GM18907 (cell line): Measurements from ENCODE around the gene ZC3H4.
"Not testable (repeated sequence)": the region's sequence is repeated elsewhere in the genome, so short reads cannot be mapped to it uniquely, and the experiment has no call there.

Experiments
- ATAC-seq: cut with Tn5 transposase; IDR thresholded peaks from one replicate; pipeline ENCODE4 v1.9.1; 2021; ENCODE audit warnings: mild to moderate bottlenecking, moderate library complexity; ENCODE audit not compliant: unreplicated experiment

ZC3H4 gene

GRCh38 chr19:47109177-47109540 is 4.4 kb downstream of the ZC3H4 start:
- no peak for ATAC-seq

- no peak for ATAC-seq
Measured at GRCh38 chr19:47107953-47108746, 5.4 kb downstream of the ZC3H4 start.

GRCh38 chr19:47107202-47107952 is 6.2 kb downstream of the ZC3H4 start:
- ATAC-seq = no peak

- no peak for ATAC-seq
Measured at GRCh38 chr19:47106821-47107201, 6.8 kb downstream of the ZC3H4 start.

GRCh38 chr19:47105874-47106273 is 7.7 kb downstream of the ZC3H4 start:
- no peak for ATAC-seq

GRCh38 chr19:47104680-47105079 is 8.9 kb downstream of the ZC3H4 start:
- no peak for ATAC-seq

GRCh38 chr19:47102346-47103060 is 11.1 kb downstream of the ZC3H4 start:
- no peak for ATAC-seq

GRCh38 chr19:47101116-47101515 is 12.5 kb downstream of the ZC3H4 start:
- ATAC-seq = not testable (repeated sequence)

GRCh38 chr19:47100290-47100689 is 13.3 kb downstream of the ZC3H4 start:
- no peak for ATAC-seq

GRCh38 chr19:47099576-47100050 is 14.0 kb downstream of the ZC3H4 start:
- ATAC-seq = no peak

GRCh38 chr19:47098608-47099007 is 15.0 kb downstream of the ZC3H4 start:
- ATAC-seq = no peak

GRCh38 chr19:47097396-47098201 is 16.0 kb downstream of the ZC3H4 start:
- no peak for ATAC-seq

GRCh38 chr19:47096721-47097120 is 16.9 kb downstream of the ZC3H4 start:
- ATAC-seq = no peak

GRCh38 chr19:47096100-47096704 is 17.4 kb downstream of the ZC3H4 start:
- no peak for ATAC-seq

- ATAC-seq = no peak
Measured at GRCh38 chr19:47095476-47096099, 18.0 kb downstream of the ZC3H4 start.

GRCh38 chr19:47094557-47095475 is 18.8 kb downstream of the ZC3H4 start:
- no peak for ATAC-seq

GRCh38 chr19:47093841-47094240 is 19.7 kb downstream of the ZC3H4 start:
- ATAC-seq = no peak

- ATAC-seq = no peak
Measured at GRCh38 chr19:47093254-47093653, 20.3 kb downstream of the ZC3H4 start.
